K562 (cell line): ENCODE data around the gene RIPPLY3. TPM values are rescaled to one million over a fixed set of nuclear protein-coding genes. Genes with fewer than 3 reads are reported as not detected.
A peak's percentile ranks its signal among the peaks of the same experiment; 100 is the strongest.

Experiments used
- ATAC-seq: fragments of 200-7000 bp; cut with Tn5 transposase; 3 replicates; pipeline ENCODE4 v1.9.1; 2020; ENCODE audit warnings: moderate library complexity
- BruUV-seq: library from RNA; stranded (reverse); fragments of 400-500 nt; replicated peaks from 2 replicates; lab custom pipeline; 2021; lab: Mats Ljungman, UMichigan
- CTCF ChIA-PET: fragments of 300-600 bp; formaldehyde crosslinking; extraction: SDS; loops from one replicate; lab custom pipeline; 2021; ENCODE audit warnings: low intra/inter-chr PET ratio; lab: Yijun Ruan, JAX
- POLR2A ChIA-PET: fragments of 300-600, 350-650 bp; sonication (Branson Sonifier 250); formaldehyde crosslinking; extraction: SDS; loops from one replicate; lab custom pipeline; 2021; ENCODE audit warnings: antibody characterized with exemption, inconsistent platforms; lab: Yijun Ruan, JAX
- DNase-seq, 4 experiments: peaks; one replicate each; pipeline versions ENCODE4 v3.0.0 to v3.0.0-alpha.2; 2011 to 2018; ENCODE audit warnings: low spot score in 3 of 4, mixed read lengths in 3 of 4; ENCODE audit errors: extremely low read depth in 1 of 4
- FAIRE-seq: peaks from 2 replicates; lab custom pipeline; 2011; peaks lifted over from hg19 to GRCh38; lab: Jason Lieb, UNC
- H2AFZ ChIP-seq: 2 replicates; pipeline ENCODE4 v1.6.0; 2011; ENCODE audit warnings: low read depth, low read length, control low read depth, inconsistent platforms
- H3K27ac ChIP-seq: fragments of 200-600 bp; 3 replicates; pipeline ENCODE4 v1.8.0; 2011; ENCODE audit warnings: low read depth, mild to moderate bottlenecking, control low read depth, inconsistent platforms, low read length, moderate library complexity, mixed read lengths; ENCODE audit errors: extremely low read depth
- H3K27me3 ChIP-seq, 2 experiments: fragments of 300-600 bp in 1 of 2; 2 replicates in 1 of 2; 3 replicates in 1 of 2; pipeline versions ENCODE4 v1.6.0 to v1.8.0; 2011; ENCODE audit warnings: inconsistent platforms in 2 of 2, low read length in 2 of 2, mild to moderate bottlenecking in 1 of 2, mixed read lengths in 1 of 2, moderate library complexity in 1 of 2; ENCODE audit not compliant: control insufficient read depth in 2 of 2, insufficient read depth in 2 of 2
- H3K36me3 ChIP-seq: fragments of 300-600 bp; 3 replicates; pipeline ENCODE4 v1.8.0; 2011; ENCODE audit warnings: mild to moderate bottlenecking, low read length, inconsistent platforms; ENCODE audit not compliant: control insufficient read depth, insufficient read depth
- H3K4me1 ChIP-seq, 2 experiments: fragments of 200-600 bp in 1 of 2; replicated peaks in 1 of 2; 2 replicates in 1 of 2; 3 replicates in 1 of 2; pipeline versions ENCODE4 v1.5.1 to v1.8.0; 2011; ENCODE audit warnings: inconsistent platforms in 2 of 2, low read length in 2 of 2, mild to moderate bottlenecking in 1 of 2, mixed read lengths in 1 of 2, moderate library complexity in 1 of 2; ENCODE audit not compliant: control insufficient read depth in 2 of 2, insufficient read depth in 2 of 2
- H3K4me2 ChIP-seq: 2 replicates; pipeline ENCODE4 v1.6.1; 2011; ENCODE audit warnings: low read length, control low read depth, inconsistent platforms, mixed read lengths; ENCODE audit not compliant: insufficient read depth
- H3K4me3 ChIP-seq: fragments of 200-600 bp; sonication (generic), shearing (Covaris generic); 2 replicates; pipeline ENCODE4 v1.5.1; 2016; ENCODE audit warnings: control low read depth, inconsistent platforms
- H3K79me2 ChIP-seq: fragments of 200-600 bp; 3 replicates; pipeline ENCODE4 v1.8.0; 2011; ENCODE audit warnings: low read length, inconsistent platforms; ENCODE audit not compliant: control insufficient read depth, insufficient read depth
- H3K9ac ChIP-seq, 2 experiments: 2 replicates each; pipeline versions ENCODE4 v1.6.0 to v1.6.1; 2011; ENCODE audit warnings: low read depth in 2 of 2, low read length in 2 of 2, control low read depth in 1 of 2, inconsistent platforms in 1 of 2, mild to moderate bottlenecking in 1 of 2, mixed read lengths in 1 of 2; ENCODE audit not compliant: insufficient read depth in 1 of 2
- H3K9me1 ChIP-seq: one replicate; pipeline ENCODE4 v1.6.0; 2011; ENCODE audit warnings: inconsistent platforms, mild to moderate bottlenecking, low read length, moderate library complexity; ENCODE audit not compliant: control insufficient read depth, insufficient read depth
- H3K9me3 ChIP-seq: replicated peaks from 2 replicates; pipeline ENCODE4 v1.5.1; 2011; ENCODE audit warnings: low read depth, low read length, inconsistent platforms; ENCODE audit not compliant: control insufficient read depth, insufficient read depth
- H4K20me1 ChIP-seq: replicated peaks from 2 replicates; pipeline ENCODE4 v1.6.1; 2011; ENCODE audit warnings: low read length, inconsistent platforms, mixed read lengths; ENCODE audit not compliant: control insufficient read depth, insufficient read depth
- KDM5B ChIP-seq: fragments of 200-600 bp; sonication (generic); IDR thresholded peaks from 2 replicates; pipeline ENCODE4 v1.6.1; 2012; ENCODE audit warnings: low read depth, mild to moderate bottlenecking, moderate library complexity, low read length, control low read depth, inconsistent platforms; ENCODE audit not compliant: insufficient replicate concordance
- POU5F1 ChIP-seq: fragments of 150-350 bp; IDR thresholded peaks from 2 replicates; pipeline ENCODE4 v1.6.1; 2014; ENCODE audit warnings: borderline replicate concordance, low read length, low read depth, mild to moderate bottlenecking; ENCODE audit not compliant: partially characterized antibody
- STAT5A ChIP-seq: IDR thresholded peaks from 2 replicates; pipeline ENCODE4 v1.6.1; 2012; ENCODE audit warnings: low read length, inconsistent platforms, borderline replicate concordance
- ZBTB33 ChIP-seq: sonication (generic); formaldehyde crosslinking; IDR thresholded peaks from 2 replicates; pipeline ENCODE4 v1.8.1; 2023; ENCODE audit warnings: mild to moderate bottlenecking, missing genetic modification reagents
- WGBS: fragments of 100-300 bp; shearing (Covaris generic); methylation state at CpG from one replicate; pipeline ENCODE4 v1.1.6; 2016; ENCODE audit warnings: low coverage, mixed read lengths; ENCODE audit not compliant: insufficient coverage; ENCODE audit errors: missing lambda C conversion rate; 5-methylcytosine and 5-hydroxymethylcytosine counted together
- in situ Hi-C: fragments of 300-500 bp; cut with MboI; formaldehyde crosslinking; loops from 4 replicates; pipeline ENCODE4 v1.15.0; 2018; ENCODE audit warnings: inconsistent platforms, mixed read lengths
- intact Hi-C: fragments of 100-400 bp; cut with micrococcal nuclease; formaldehyde crosslinking; loops from 2 replicates; pipeline ENCODE4 v1.14.2; 2022
- polyA plus RNA-seq, 8 experiments: library from polyadenylated mRNA; depleted of rRNA in 4 of 8; stranded (reverse) in 5 of 8; unstranded in 3 of 8; fragments of >200 nt; fragmentation: Nextera tagmentation in 2 of 8; fragmentation: Illumina TruSeq in 1 of 8; extraction: Ambion mirVana in 2 of 8; extraction: Trizol in 1 of 8; gene quantifications; 2 replicates each; pipeline versions ENCODE4 v1.2.1 to v1.2.3, GENCODE V29; 2011 to 2014; ENCODE audit warnings: inconsistent platforms in 1 of 8, missing spikeins in 1 of 8
- total RNA-seq, 7 experiments: library from RNA; depleted of rRNA in 6 of 7; stranded (reverse); fragments of >200 nt in 6 of 7; fragmentation: Illumina TruSeq in 2 of 7; extraction: Trizol in 2 of 7; gene quantifications; 2 replicates each; pipeline versions ENCODE4 v1.2.1 to v1.2.3, GENCODE V29; 2011 to 2021; ENCODE audit warnings: low replicate concordance in 1 of 7

The RIPPLY3 gene
- total and polyA plus RNA-seq, 9 of the 15 experiments (the other 6 are each of a cell fraction or from before 2014, with no cell fraction given), result not detected

- no peaks in the 10 kb centered on the region for H3K9me1 ChIP-seq
- H3K4me1 ChIP-seq, result no peaks in the 10 kb centered on the region; a peak in 1 of 5 replicates
- FAIRE-seq (no peak), ATAC-seq (peak; percentile 23; the same call in 2 of the 3 replicates), DNase-seq (no peak)
- no peaks in the 10 kb centered on the region for H3K27me3 ChIP-seq
- H4K20me1 ChIP-seq, result no peaks in the 10 kb centered on the region
- intact Hi-C loops (no loop called here), in situ Hi-C loops (no loop called here)
- H2AFZ ChIP-seq, result no peak overlapping the region
- ChIA-PET CTCF (no interaction called here), POLR2A (interaction anchor here (0.6 to 0.7 kb wide), 2 partner anchors 9 to 44 kb away, joined by 3 read pairs; no protein-coding TSS in a partner anchor)
- no peaks in the 10 kb centered on the region for H3K79me2 ChIP-seq
- H3K9ac ChIP-seq, result no peak overlapping the region
- H3K4me2 ChIP-seq, result no peak overlapping the region
- H3K27ac ChIP-seq, result no peak overlapping the region
- no peak overlapping the region for H3K4me3 ChIP-seq
- peaks cover 2% of the 10 kb centered on the region; the same call in 1 of the 3 replicates for H3K36me3 ChIP-seq
- TF ChIP-seq STAT5A (no peak), KDM5B (peak; percentile 30)
- no TSS peak for BruUV-seq
- 41% methylated on average over 7 of the region's 7 CpGs for WGBS
- no peaks in the 10 kb centered on the region for H3K9me3 ChIP-seq
Observed at GRCh38 chr21:37061926-37062592, 55.6 kb downstream of the RIPPLY3 start.

- DNase-seq, result no peak
- CTCF ChIA-PET, result no interaction called here
- H3K9me1 ChIP-seq, result no peaks in the 10 kb centered on the region
- H3K4me1 ChIP-seq, result no peaks in the 10 kb centered on the region; a peak in 1 of 5 replicates
- no TSS peak for BruUV-seq
- intact Hi-C loops, result no loop called here
- H4K20me1 ChIP-seq, result no peaks in the 10 kb centered on the region
- H2AFZ ChIP-seq, result no peak overlapping the region
- H3K9me3 ChIP-seq, result no peaks in the 10 kb centered on the region
- no peak overlapping the region for H3K9ac ChIP-seq
- TF ChIP-seq ZBTB33 (CRISPR knock-in tag), result peak; percentile 30; the same call in 1 of the 2 replicates
- TF ChIP-seq POU5F1, result no peak
- TF ChIP-seq, all 486 proteins: peak for 1
- POLR2A ChIA-PET, result interaction anchor here (0.6 kb wide), 1 partner anchor 44 kb away, joined by 3 read pairs; no protein-coding TSS in a partner anchor
- H3K4me2 ChIP-seq, result no peak overlapping the region
- H3K36me3 ChIP-seq, result peaks cover 4% of the 10 kb centered on the region; the same call in 1 of the 3 replicates
- 38% methylated on average over 6 of the region's 6 CpGs for WGBS
- H3K27ac ChIP-seq, result no peak overlapping the region
- ATAC-seq (no peak), FAIRE-seq (no peak)
- H3K4me3 ChIP-seq, result no peak overlapping the region
- no peaks in the 10 kb centered on the region for H3K79me2 ChIP-seq
- in situ Hi-C loops, result no loop called here
- H3K27me3 ChIP-seq, result no peaks in the 10 kb centered on the region
Observed at GRCh38 chr21:37062593-37062935, 56.1 kb downstream of the RIPPLY3 start.
